ENCODE results near the gene LDLRAD3. TPM values are rescaled to one million over a fixed set of nuclear protein-coding genes. Genes with fewer than 3 reads are reported as not detected.

Gene LDLRAD3
- total and polyA plus RNA-seq, 4 experiments from 2014 or later, result not detected

DNA sequence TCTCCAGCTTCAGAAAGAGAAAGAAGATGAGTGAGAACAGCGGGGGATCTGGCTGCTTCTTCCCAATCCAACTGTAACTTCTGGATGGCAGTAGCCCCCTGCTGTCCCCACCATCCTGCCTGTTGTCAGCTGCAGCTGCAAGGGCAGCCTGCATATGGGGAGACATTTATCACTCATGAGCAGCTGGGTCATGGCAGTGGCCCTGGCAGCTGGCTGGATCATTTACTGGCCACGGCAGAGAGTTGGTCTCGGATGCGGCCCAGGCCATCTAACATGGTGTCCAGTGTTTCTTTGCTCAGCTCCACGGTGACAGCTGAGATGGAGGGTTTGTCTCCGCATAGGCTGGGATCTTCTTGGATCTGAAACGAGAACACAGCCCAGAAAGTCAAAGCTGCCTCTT lies 330.6 kb downstream of the LDLRAD3 start:
- DNase-seq, result no peak
- ChIA-PET CTCF (ENCODE audit: partially characterized antibody) (interaction anchor here (0.7 to 3.5 kb wide), 4 partner anchors 10 to 15 kb away, joined by 3 to 24 read pairs (median 7); partner anchors contain the start of gene COMMD9), POLR2A (ENCODE audit: partially characterized antibody) (no interaction called here)
- Mint-ChIP-seq H3K4me1 (no peaks in the 10 kb centered on the region), H3K9me3 (peaks cover 0 to 20% (median 2%) of the 10 kb centered on the region in 8 donors), H3K4me3 (no peak overlapping the region), H3K36me3 (peaks cover 76 to 81% of the 10 kb centered on the region in 2 donors), H3K27ac (no peak overlapping the region), H3K27me3 (no peaks in the 10 kb centered on the region)
- intact Hi-C loops (cut with micrococcal nuclease), result no loop called here
- Histone ChIP-seq H3K4me1 (ENCODE audit: insufficient read depth, low read length) (no peaks in the 10 kb centered on the region), H3K27me3 (ENCODE audit: insufficient read depth, low read length) (no peaks in the 10 kb centered on the region), H3K9me3 (ENCODE audit: control insufficient read depth in 1 of 2, low read length in 2 of 2) (no peaks in the 10 kb centered on the region), H3K36me3 (ENCODE audit: insufficient read depth, low read length) (peaks cover 52% of the 10 kb centered on the region), H3K4me3 (ENCODE audit: low read length in 2 of 2) (no peak overlapping the region), H3K27ac (ENCODE audit: low read depth, low read length) (no peak overlapping the region)

DNA sequence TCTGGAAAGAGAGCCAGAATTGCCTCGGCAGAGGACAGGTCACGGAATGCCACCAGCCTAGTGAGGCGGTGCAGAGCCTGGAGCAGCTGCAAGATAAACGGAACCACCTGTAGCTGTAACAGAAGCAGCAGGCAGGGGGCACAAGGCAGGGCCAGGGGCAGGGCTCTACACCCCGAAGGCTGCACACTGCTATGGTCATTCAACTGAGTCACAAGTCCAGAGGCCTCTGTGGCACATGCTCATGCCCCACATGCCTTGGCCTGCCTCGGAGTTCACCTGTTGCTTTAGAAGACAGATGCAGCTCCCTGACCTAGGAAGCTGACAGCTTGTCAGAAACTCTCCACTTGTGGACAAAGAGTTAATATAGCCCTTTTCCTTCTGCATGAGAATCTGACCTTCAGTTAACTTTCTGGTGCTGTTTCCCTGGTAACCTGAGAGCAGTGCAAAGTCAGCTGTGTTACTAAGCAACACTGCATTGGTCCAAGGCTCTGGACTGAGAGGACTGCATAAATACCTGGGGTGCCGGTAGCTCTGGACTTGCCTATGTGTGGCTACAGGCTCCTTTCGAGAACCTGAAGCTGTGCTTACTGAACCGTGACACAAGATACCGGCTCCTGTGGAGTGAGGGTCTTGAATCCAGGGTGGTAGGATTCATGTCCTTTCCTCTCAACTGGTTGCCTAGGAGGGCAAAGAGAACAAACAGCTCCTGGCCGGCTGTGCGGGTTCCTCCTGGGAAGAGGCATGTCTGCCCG lies 334.8 kb downstream of the LDLRAD3 start:
- Histone ChIP-seq H3K36me3 (ENCODE audit: insufficient read depth, low read length) (peaks cover 37% of the 10 kb centered on the region), H3K4me3 (ENCODE audit: low read length in 2 of 2) (no peak overlapping the region), H3K27me3 (ENCODE audit: insufficient read depth, low read length) (no peaks in the 10 kb centered on the region), H3K9me3 (ENCODE audit: control insufficient read depth in 1 of 2, low read length in 2 of 2) (no peaks in the 10 kb centered on the region), H3K4me1 (ENCODE audit: insufficient read depth, low read length) (no peaks in the 10 kb centered on the region), H3K27ac (ENCODE audit: low read depth, low read length) (no peak overlapping the region)
- Mint-ChIP-seq H3K27ac (peak overlapping the region in 1 of 7 donors; percentile 57), H3K36me3 (peaks cover 64 to 70% of the 10 kb centered on the region in 2 donors), H3K27me3 (no peaks in the 10 kb centered on the region), H3K9me3 (peaks cover 0 to 13% (median under 1%) of the 10 kb centered on the region in 8 donors), H3K4me1 (peaks cover 5 to 19% (median 8%) of the 10 kb centered on the region in 4 donors), H3K4me3 (no peak overlapping the region)
- intact Hi-C loops (cut with micrococcal nuclease), result no loop called here
- CTCF ChIA-PET (ENCODE audit: partially characterized antibody), result interaction anchor here (2.3 to 3.2 kb wide), 2 partner anchors 12 to 13 kb away, joined by 7 to 15 read pairs; no protein-coding TSS in a partner anchor
- POLR2A ChIA-PET (ENCODE audit: partially characterized antibody), result no interaction called here
- DNase-seq, result no peak

DNA sequence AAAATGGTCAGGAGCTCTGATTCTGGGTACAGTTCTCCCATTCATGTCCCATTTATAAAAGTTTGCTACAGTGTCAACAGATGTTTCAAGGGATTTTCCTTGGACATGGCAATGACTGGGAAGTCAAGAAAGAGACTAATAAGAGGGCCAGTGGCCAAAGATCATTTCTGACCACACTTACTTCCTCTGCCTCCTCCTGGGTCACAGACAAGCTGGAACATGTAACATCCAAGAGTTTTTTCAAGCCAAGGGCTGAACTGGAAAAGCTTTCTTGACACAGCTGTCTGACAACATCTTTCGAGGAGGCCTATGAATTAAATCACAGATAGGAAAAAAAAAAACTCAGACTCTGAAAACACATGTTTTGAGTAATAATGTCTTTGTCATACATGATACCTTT lies 336.7 kb downstream of the LDLRAD3 start:
- CTCF ChIA-PET (ENCODE audit: partially characterized antibody), result interaction anchor here (0.7 to 3.2 kb wide), 5 partner anchors 10 to 214 kb away, joined by 3 to 15 read pairs (median 4); no protein-coding TSS in a partner anchor
- H3K27ac ChIP-seq (ENCODE audit: low read depth, low read length), result no peak overlapping the region
- intact Hi-C loops (cut with micrococcal nuclease), result no loop called here
- peaks cover 16 to 37% (median 22%) of the 10 kb centered on the region in 4 donors for H3K4me1 Mint-ChIP-seq
- H3K4me3 Mint-ChIP-seq, result no peak overlapping the region
- no peaks in the 10 kb centered on the region for H3K4me1 ChIP-seq (ENCODE audit: insufficient read depth, low read length)
- H3K9me3 ChIP-seq (ENCODE audit: control insufficient read depth in 1 of 2, low read length in 2 of 2), result no peaks in the 10 kb centered on the region
- no peaks in the 10 kb centered on the region for H3K27me3 Mint-ChIP-seq
- H3K27ac Mint-ChIP-seq, result no peak overlapping the region
- peaks cover 25% of the 10 kb centered on the region for H3K36me3 ChIP-seq (ENCODE audit: insufficient read depth, low read length)
- peaks cover 0 to 13% (median 0%) of the 10 kb centered on the region in 8 donors for H3K9me3 Mint-ChIP-seq
- DNase-seq, result no peak
- H3K36me3 Mint-ChIP-seq, result peaks cover 46 to 58% of the 10 kb centered on the region in 2 donors
- H3K27me3 ChIP-seq (ENCODE audit: insufficient read depth, low read length), result no peaks in the 10 kb centered on the region
- POLR2A ChIA-PET (ENCODE audit: partially characterized antibody), result no interaction called here
- no peak overlapping the region for H3K4me3 ChIP-seq (ENCODE audit: low read length in 2 of 2)

Small RNA genes lying within 50 kb of the gene (microRNA-seq; reads per million reads assigned to microRNA genes)
- gene MIR3973 (ENCODE audit: borderline microRNAs expressed, borderline number of aligned reads, borderline replicate concordance), result not detected

Data from CD4-positive, alpha-beta memory T cell (primary cell).